K562 (cell line): Measurements from ENCODE around the gene CRYBG2. TPM values are rescaled to one million over a fixed set of nuclear protein-coding genes. Genes with fewer than 3 reads are reported as not detected.
A peak's percentile ranks its signal among the peaks of the same experiment; 100 is the strongest.

ENCODE experiments used
- ATF3 ChIP-seq, 2 experiments: fragments of 450-650 bp in 1 of 2; sonication (generic) in 1 of 2; formaldehyde crosslinking in 1 of 2; IDR thresholded peaks in 1 of 2; conservative IDR thresholded peaks in 1 of 2; 2 replicates each; pipeline versions ENCODE4 v1.6.1 to v1.8.1; 2016 to 2023; ENCODE audit warnings: mild to moderate bottlenecking in 2 of 2, moderate library complexity in 2 of 2, inconsistent platforms in 1 of 2, missing genetic modification reagents in 1 of 2
- CGGBP1 ChIP-seq: fragments of 250-450 bp; sonication (Bioruptor Pico); IDR thresholded peaks from 2 replicates; pipeline ENCODE4 v1.9.0; 2021; ENCODE audit warnings: mild to moderate bottlenecking
- CHAMP1 ChIP-seq: fragments of 450-650 bp; IDR thresholded peaks from 2 replicates; pipeline ENCODE4 v1.6.1; 2016; ENCODE audit warnings: mild to moderate bottlenecking
- EGR1 ChIP-seq: fragments of 450-650 bp; conservative IDR thresholded peaks from 2 replicates; pipeline ENCODE4 v1.6.1; 2017; ENCODE audit warnings: mild to moderate bottlenecking
- HDAC8 ChIP-seq: fragments of 450-650 bp; IDR thresholded peaks from 2 replicates; pipeline ENCODE4 v1.6.1; 2016; ENCODE audit warnings: mild to moderate bottlenecking, missing genetic modification characterization, moderate library complexity, missing compliant biosample characterization
- LCOR ChIP-seq: sonication (generic); formaldehyde crosslinking; IDR thresholded peaks from 2 replicates; pipeline ENCODE4 v1.8.0; 2022; ENCODE audit warnings: mild to moderate bottlenecking, missing genetic modification reagents
- NKRF ChIP-seq: fragments of 450-650 bp; IDR thresholded peaks from 2 replicates; pipeline ENCODE4 v1.6.1; 2016; ENCODE audit warnings: borderline replicate concordance
- PHTF2 ChIP-seq: fragments of 250-450 bp; sonication (Bioruptor Pico); IDR thresholded peaks from 2 replicates; pipeline ENCODE4 v1.5.0; 2021; ENCODE audit warnings: mild to moderate bottlenecking
- SMARCB1 ChIP-seq: IDR thresholded peaks from 2 replicates; pipeline ENCODE4 v1.6.1; 2011; ENCODE audit warnings: improper control_type of control experiment, low read depth; ENCODE audit not compliant: insufficient read length
- THRA ChIP-seq: fragments of 450-650 bp; IDR thresholded peaks from 2 replicates; pipeline ENCODE4 v1.6.1; 2017; ENCODE audit warnings: mild to moderate bottlenecking, moderate library complexity
- YY1 ChIP-seq, 3 experiments: IDR thresholded peaks; 2 replicates each; pipeline ENCODE4 v1.6.1; 2011; ENCODE audit warnings: low read length in 2 of 3, mild to moderate bottlenecking in 2 of 3, moderate library complexity in 2 of 3, borderline replicate concordance in 1 of 3, control low read depth in 1 of 3, low read depth in 1 of 3; ENCODE audit not compliant: insufficient read depth in 3 of 3, insufficient replicate concordance in 2 of 3, control insufficient read depth in 1 of 3, insufficient read length in 1 of 3; ENCODE audit errors: extremely low read depth in 1 of 3
- ZNF197 ChIP-seq: fragments of 200-800 bp; sonication (Bioruptor generic); IDR thresholded peaks from 2 replicates; pipeline ENCODE4 v1.6.1; 2016; ENCODE audit warnings: low read depth, missing genetic modification characterization, missing compliant biosample characterization
- ZNF280A ChIP-seq: fragments of 450-650 bp; IDR thresholded peaks from 2 replicates; pipeline ENCODE4 v1.6.1; 2018; ENCODE audit warnings: mild to moderate bottlenecking, low read depth; ENCODE audit not compliant: partially characterized antibody
- polyA plus RNA-seq, 8 experiments: library from polyadenylated mRNA; depleted of rRNA in 4 of 8; stranded (reverse) in 5 of 8; unstranded in 3 of 8; fragments of >200 nt; fragmentation: Nextera tagmentation in 2 of 8; fragmentation: Illumina TruSeq in 1 of 8; extraction: Ambion mirVana in 2 of 8; extraction: Trizol in 1 of 8; gene quantifications; 2 replicates each; pipeline versions ENCODE4 v1.2.1 to v1.2.3, GENCODE V29; 2011 to 2014; ENCODE audit warnings: inconsistent platforms in 1 of 8, missing spikeins in 1 of 8
- total RNA-seq, 7 experiments: library from RNA; depleted of rRNA in 6 of 7; stranded (reverse); fragments of >200 nt in 6 of 7; fragmentation: Illumina TruSeq in 2 of 7; extraction: Trizol in 2 of 7; gene quantifications; 2 replicates each; pipeline versions ENCODE4 v1.2.1 to v1.2.3, GENCODE V29; 2011 to 2021; ENCODE audit warnings: low replicate concordance in 1 of 7

The CRYBG2 gene
- total and polyA plus RNA-seq, 9 of the 15 experiments (the other 6 are each of a cell fraction or from before 2014, with no cell fraction given), result 0.39 to 8.5 (median 3.7) TPM

- no peak for TF ChIP-seq CHAMP1
- TF ChIP-seq ATF3 (IDR thresholded peaks at IDR 0.05), result peak; percentile 93; the same call in 1 of the 2 replicates
- TF ChIP-seq ATF3 (CRISPR knock-in tag; conservative IDR thresholded peaks at IDR 0.05), result no peak; the same call in 1 of the 2 replicates
- no peak for TF ChIP-seq THRA
- no peak for TF ChIP-seq ZNF197 (CRISPR knock-in tag)
- no peak for TF ChIP-seq ZNF280A
- TF ChIP-seq NKRF, result peak; percentile 66; the same call in 1 of the 2 replicates
- peak; percentile 57; the same call in 1 of the 2 replicates for TF ChIP-seq LCOR (CRISPR knock-in tag)
- TF ChIP-seq CGGBP1, result no peak
- TF ChIP-seq PHTF2 (CRISPR knock-in tag), result no peak
- no peak for TF ChIP-seq HDAC8
- peak; percentile 35 for TF ChIP-seq SMARCB1
- TF ChIP-seq EGR1, result peak; percentile 95
- no peak for TF ChIP-seq YY1 (IDR thresholded peaks at IDR 0.05; ENCODE audit: borderline replicate concordance in 1 of 3, control insufficient read depth in 1 of 3, extremely low read depth in 1 of 3, insufficient read depth in 3 of 3, insufficient read length in 1 of 3, insufficient replicate concordance in 2 of 3, low read depth in 1 of 3, low read length in 2 of 3)
These were observed 78.1 kb downstream of the CRYBG2 start (continued) for GRCh38 chr1:26275580-26276431.
